SK-N-SH (cell line): ENCODE measurements around the gene ANKRD34B. TPM values are rescaled to one million over a fixed set of nuclear protein-coding genes. Genes with fewer than 3 reads are reported as not detected.

ENCODE experiments used
- CTCF ChIA-PET: fragments of 300-600, 350-600 bp; formaldehyde crosslinking; extraction: SDS; loops from one replicate; lab custom pipeline; 2021; lab: Yijun Ruan, JAX
- POLR2A ChIA-PET: fragments of 350-600 bp; sonication (Branson Sonifier 250); formaldehyde crosslinking; extraction: SDS; loops from one replicate; lab custom pipeline; 2020; ENCODE audit warnings: antibody characterized with exemption, inconsistent platforms; lab: Yijun Ruan, JAX
- DNase-seq: peaks from one replicate; pipeline ENCODE4 v3.0.0; 2012
- H2AFZ ChIP-seq: fragments of 200-600 bp; sonication (generic); 2 replicates; pipeline ENCODE4 v1.8.1; 2016; ENCODE audit warnings: antibody characterized with exemption, mild to moderate bottlenecking, low read depth
- H3F3A ChIP-seq: fragments of 200-600 bp; sonication (generic); replicated peaks from 2 replicates; pipeline ENCODE3; 2016; ENCODE audit warnings: antibody characterized with exemption, mild to moderate bottlenecking; ENCODE audit not compliant: insufficient read depth
- H3K27ac ChIP-seq, 2 experiments: fragments of 200-500 bp in 1 of 2; fragments of 200-600 bp in 1 of 2; sonication (Bioruptor generic) in 1 of 2; sonication (generic), shearing (Covaris generic) in 1 of 2; 2 replicates each; pipeline versions ENCODE4 v1.5.1 to v1.6.1; 2014 to 2016; ENCODE audit warnings: low read depth in 2 of 2, inconsistent platforms in 1 of 2, low read length in 1 of 2, mild to moderate bottlenecking in 1 of 2, mixed read lengths in 1 of 2
- H3K27me3 ChIP-seq: fragments of 200-600 bp; sonication (generic), shearing (Covaris generic); 2 replicates; pipeline ENCODE4 v1.6.1; 2016; ENCODE audit warnings: mixed run types; ENCODE audit not compliant: insufficient read depth
- H3K36me3 ChIP-seq, 2 experiments: fragments of 200-500 bp in 1 of 2; fragments of 200-600 bp in 1 of 2; sonication (Bioruptor generic) in 1 of 2; sonication (generic) in 1 of 2; replicated peaks in 1 of 2; 2 replicates each; pipeline versions ENCODE3 to v1.5.1; 2014 to 2016; ENCODE audit warnings: low read length in 1 of 2, mild to moderate bottlenecking in 1 of 2; ENCODE audit not compliant: insufficient read depth in 2 of 2, control insufficient read depth in 1 of 2
- H3K4me1 ChIP-seq, 2 experiments: fragments of 200-500 bp in 1 of 2; fragments of 200-600 bp in 1 of 2; sonication (Bioruptor generic) in 1 of 2; sonication (generic), shearing (Covaris generic) in 1 of 2; 2 replicates each; pipeline versions ENCODE4 v1.5.1 to v1.6.1; 2014 to 2016; ENCODE audit warnings: low read depth in 1 of 2, low read length in 1 of 2, mixed run types in 1 of 2; ENCODE audit not compliant: insufficient read depth in 2 of 2, control insufficient read depth in 1 of 2
- H3K4me2 ChIP-seq: fragments of 200-600 bp; sonication (generic), shearing (Covaris generic); 2 replicates; pipeline ENCODE4 v1.6.1; 2017; ENCODE audit warnings: mixed run types
- H3K4me3 ChIP-seq, 2 experiments: fragments of 200-500 bp in 1 of 2; fragments of 200-600 bp in 1 of 2; sonication (Bioruptor generic) in 1 of 2; sonication (generic), shearing (Covaris generic) in 1 of 2; 2 replicates each; pipeline versions ENCODE4 v1.5.1 to v1.8.1; 2014 to 2016; ENCODE audit warnings: low read depth in 2 of 2, inconsistent platforms in 1 of 2, low read length in 1 of 2, mild to moderate bottlenecking in 1 of 2, mixed read lengths in 1 of 2, moderate library complexity in 1 of 2
- H3K79me2 ChIP-seq: fragments of 200-600 bp; sonication (generic); 2 replicates; pipeline ENCODE4 v1.8.1; 2017; ENCODE audit warnings: mild to moderate bottlenecking; ENCODE audit not compliant: insufficient read depth
- H3K9ac ChIP-seq: fragments of 200-600 bp; sonication (generic); 2 replicates; pipeline ENCODE4 v1.6.1; 2017; ENCODE audit warnings: mixed run types
- H3K9me2 ChIP-seq: fragments of 200-600 bp; sonication (generic); 2 replicates; pipeline ENCODE4 v1.6.1; 2017; ENCODE audit warnings: mixed run types
- H3K9me3 ChIP-seq: fragments of 200-600 bp; sonication (generic); 2 replicates; pipeline ENCODE4 v1.6.1; 2017; ENCODE audit warnings: mixed run types, mild to moderate bottlenecking, moderate library complexity
- H4K20me1 ChIP-seq: fragments of 200-600 bp; sonication (generic); 2 replicates; pipeline ENCODE4 v1.6.1; 2017; ENCODE audit warnings: mild to moderate bottlenecking, mixed run types; ENCODE audit not compliant: insufficient read depth
- CHD2 ChIP-seq: fragments of 150-350 bp; IDR thresholded peaks from 2 replicates; pipeline ENCODE4 v1.6.1; 2018; ENCODE audit warnings: low read length; ENCODE audit not compliant: partially characterized antibody
- ELF1 ChIP-seq: IDR thresholded peaks from 2 replicates; pipeline ENCODE4 v1.4.0; 2012
- EP300 ChIP-seq, 2 experiments: IDR thresholded peaks; 2 replicates each; pipeline versions ENCODE4 v1.4.0 to v1.6.1; 2012; ENCODE audit warnings: borderline replicate concordance in 1 of 2, low read depth in 1 of 2, low read length in 1 of 2
- FOXJ3 ChIP-seq: sonication (generic); formaldehyde crosslinking; IDR thresholded peaks from 2 replicates; pipeline ENCODE4 v1.5.1; 2020; ENCODE audit warnings: mild to moderate bottlenecking, missing genetic modification reagents
- FOXM1 ChIP-seq: IDR thresholded peaks from 2 replicates; pipeline ENCODE4 v1.4.0; 2012; ENCODE audit warnings: low read depth, mild to moderate bottlenecking
- MXI1 ChIP-seq: IDR thresholded peaks from 2 replicates; pipeline ENCODE4 v1.6.1; 2012; ENCODE audit warnings: mild to moderate bottlenecking, low read depth, low read length, improper control_type of control experiment
- POLR2AphosphoS5 ChIP-seq: IDR thresholded peaks from 2 replicates; pipeline ENCODE4 v1.6.1; 2012; ENCODE audit warnings: low read depth, low read length
- RCOR1 ChIP-seq: fragments of 150-350 bp; IDR thresholded peaks from 2 replicates; pipeline ENCODE4 v1.6.1; 2017; ENCODE audit warnings: antibody characterized with exemption, low read length
- TAF1 ChIP-seq: IDR thresholded peaks from 2 replicates; pipeline ENCODE4 v1.6.1; 2012; ENCODE audit warnings: low read depth, mild to moderate bottlenecking, low read length, moderate library complexity, borderline replicate concordance
- TCF12 ChIP-seq: IDR thresholded peaks from 2 replicates; pipeline ENCODE4 v1.4.0; 2012
- YY1 ChIP-seq: IDR thresholded peaks from 2 replicates; pipeline ENCODE4 v1.4.0; 2012; ENCODE audit warnings: low read depth, mild to moderate bottlenecking
- WGBS: methylation state at CpG from one replicate; pipeline ENCODE4 v1.1.6; 2017; ENCODE audit warnings: low lambda C conversion rate; 5-methylcytosine and 5-hydroxymethylcytosine counted together
- polyA plus RNA-seq, 3 experiments: library from polyadenylated mRNA; depleted of rRNA; stranded (reverse); fragments of >200 nt; gene quantifications; 2 replicates each; pipeline ENCODE4 v1.2.3, GENCODE V29; 2012
- TF ChIP-seq, protein P1 (sequence below): IDR thresholded peaks from 2 replicates; pipeline ENCODE4; 2012
- TF ChIP-seq, protein P2 (sequence below): fragments of 150-350 bp; IDR thresholded peaks from 2 replicates; pipeline ENCODE4 v1.6.1; 2016; ENCODE audit warnings: mild to moderate bottlenecking, low read depth, low read length
- TF ChIP-seq, protein P3 (sequence below): IDR thresholded peaks from 2 replicates; pipeline ENCODE4 v1.4.0; 2012; ENCODE audit warnings: low read depth, borderline replicate concordance
- TF ChIP-seq, protein P4 (sequence below): fragments of 200-600 bp; sonication (generic); IDR thresholded peaks from 2 replicates; pipeline ENCODE4 v1.6.1; 2017; ENCODE audit warnings: antibody characterized with exemption, mild to moderate bottlenecking, moderate library complexity
- TF ChIP-seq, protein P5 (sequence below): IDR thresholded peaks from 2 replicates; pipeline ENCODE4 v1.6.1; 2012; ENCODE audit warnings: mild to moderate bottlenecking, low read depth, low read length, moderate library complexity

The ANKRD34B gene
- polyA plus RNA-seq, 1 of the 3 experiments (the other 2 are of a cell fraction), result not detected

DNA sequence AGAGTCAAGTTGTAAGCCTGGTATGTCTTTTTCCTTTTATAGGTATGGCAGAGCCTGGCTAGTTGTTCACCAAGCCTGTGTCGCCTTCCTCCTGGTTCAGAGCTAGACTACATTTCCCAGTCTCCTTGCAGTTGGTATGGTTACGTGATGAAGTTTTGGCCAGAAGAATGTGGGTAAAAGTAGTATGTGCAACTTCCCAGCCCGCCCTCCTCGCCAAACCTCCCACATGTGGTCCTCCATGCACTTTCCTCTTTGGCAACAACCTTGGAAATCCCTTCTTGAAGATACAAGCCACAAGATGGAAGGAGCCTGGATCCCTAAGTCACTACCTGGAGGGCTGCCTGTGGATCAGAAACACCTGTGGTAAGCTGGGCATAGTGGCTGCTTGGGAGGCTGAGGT, 48.4 kb upstream of the ANKRD34B start:
- H3K4me2 ChIP-seq, result no peak overlapping the region
- H3K27me3 ChIP-seq, result no peaks in the 10 kb centered on the region
- CTCF ChIA-PET, result no interaction called here
- H3K79me2 ChIP-seq, result no peaks in the 10 kb centered on the region
- no peak overlapping the region for H3K9ac ChIP-seq
- TF ChIP-seq EP300 (IDR thresholded peaks at IDR 0.05; ENCODE audit: borderline replicate concordance in 1 of 2, low read depth in 1 of 2, low read length in 1 of 2) (no peak), YY1 (no peak), FOXJ3 (CRISPR knock-in tag) (no peak), ELF1 (no peak), CHD2 (no peak), POLR2AphosphoS5 (no peak), RCOR1 (no peak), FOXM1 (no peak), MXI1 (no peak), TCF12 (no peak), TAF1 (no peak)
- TF ChIP-seq, protein P1, sequence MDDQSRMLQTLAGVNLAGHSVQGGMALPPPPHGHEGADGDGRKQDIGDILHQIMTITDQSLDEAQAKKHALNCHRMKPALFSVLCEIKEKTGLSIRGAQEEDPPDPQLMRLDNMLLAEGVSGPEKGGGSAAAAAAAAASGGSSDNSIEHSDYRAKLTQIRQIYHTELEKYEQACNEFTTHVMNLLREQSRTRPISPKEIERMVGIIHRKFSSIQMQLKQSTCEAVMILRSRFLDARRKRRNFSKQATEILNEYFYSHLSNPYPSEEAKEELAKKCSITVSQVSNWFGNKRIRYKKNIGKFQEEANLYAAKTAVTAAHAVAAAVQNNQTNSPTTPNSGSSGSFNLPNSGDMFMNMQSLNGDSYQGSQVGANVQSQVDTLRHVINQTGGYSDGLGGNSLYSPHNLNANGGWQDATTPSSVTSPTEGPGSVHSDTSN, result no peak
- TF ChIP-seq, protein P2, sequence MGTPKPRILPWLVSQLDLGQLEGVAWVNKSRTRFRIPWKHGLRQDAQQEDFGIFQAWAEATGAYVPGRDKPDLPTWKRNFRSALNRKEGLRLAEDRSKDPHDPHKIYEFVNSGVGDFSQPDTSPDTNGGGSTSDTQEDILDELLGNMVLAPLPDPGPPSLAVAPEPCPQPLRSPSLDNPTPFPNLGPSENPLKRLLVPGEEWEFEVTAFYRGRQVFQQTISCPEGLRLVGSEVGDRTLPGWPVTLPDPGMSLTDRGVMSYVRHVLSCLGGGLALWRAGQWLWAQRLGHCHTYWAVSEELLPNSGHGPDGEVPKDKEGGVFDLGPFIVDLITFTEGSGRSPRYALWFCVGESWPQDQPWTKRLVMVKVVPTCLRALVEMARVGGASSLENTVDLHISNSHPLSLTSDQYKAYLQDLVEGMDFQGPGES, result no peak
- TF ChIP-seq, protein P3, sequence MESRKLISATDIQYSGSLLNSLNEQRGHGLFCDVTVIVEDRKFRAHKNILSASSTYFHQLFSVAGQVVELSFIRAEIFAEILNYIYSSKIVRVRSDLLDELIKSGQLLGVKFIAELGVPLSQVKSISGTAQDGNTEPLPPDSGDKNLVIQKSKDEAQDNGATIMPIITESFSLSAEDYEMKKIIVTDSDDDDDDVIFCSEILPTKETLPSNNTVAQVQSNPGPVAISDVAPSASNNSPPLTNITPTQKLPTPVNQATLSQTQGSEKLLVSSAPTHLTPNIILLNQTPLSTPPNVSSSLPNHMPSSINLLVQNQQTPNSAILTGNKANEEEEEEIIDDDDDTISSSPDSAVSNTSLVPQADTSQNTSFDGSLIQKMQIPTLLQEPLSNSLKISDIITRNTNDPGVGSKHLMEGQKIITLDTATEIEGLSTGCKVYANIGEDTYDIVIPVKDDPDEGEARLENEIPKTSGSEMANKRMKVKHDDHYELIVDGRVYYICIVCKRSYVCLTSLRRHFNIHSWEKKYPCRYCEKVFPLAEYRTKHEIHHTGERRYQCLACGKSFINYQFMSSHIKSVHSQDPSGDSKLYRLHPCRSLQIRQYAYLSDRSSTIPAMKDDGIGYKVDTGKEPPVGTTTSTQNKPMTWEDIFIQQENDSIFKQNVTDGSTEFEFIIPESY, result no peak
- TF ChIP-seq, protein P4, sequence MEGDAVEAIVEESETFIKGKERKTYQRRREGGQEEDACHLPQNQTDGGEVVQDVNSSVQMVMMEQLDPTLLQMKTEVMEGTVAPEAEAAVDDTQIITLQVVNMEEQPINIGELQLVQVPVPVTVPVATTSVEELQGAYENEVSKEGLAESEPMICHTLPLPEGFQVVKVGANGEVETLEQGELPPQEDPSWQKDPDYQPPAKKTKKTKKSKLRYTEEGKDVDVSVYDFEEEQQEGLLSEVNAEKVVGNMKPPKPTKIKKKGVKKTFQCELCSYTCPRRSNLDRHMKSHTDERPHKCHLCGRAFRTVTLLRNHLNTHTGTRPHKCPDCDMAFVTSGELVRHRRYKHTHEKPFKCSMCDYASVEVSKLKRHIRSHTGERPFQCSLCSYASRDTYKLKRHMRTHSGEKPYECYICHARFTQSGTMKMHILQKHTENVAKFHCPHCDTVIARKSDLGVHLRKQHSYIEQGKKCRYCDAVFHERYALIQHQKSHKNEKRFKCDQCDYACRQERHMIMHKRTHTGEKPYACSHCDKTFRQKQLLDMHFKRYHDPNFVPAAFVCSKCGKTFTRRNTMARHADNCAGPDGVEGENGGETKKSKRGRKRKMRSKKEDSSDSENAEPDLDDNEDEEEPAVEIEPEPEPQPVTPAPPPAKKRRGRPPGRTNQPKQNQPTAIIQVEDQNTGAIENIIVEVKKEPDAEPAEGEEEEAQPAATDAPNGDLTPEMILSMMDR, result no peak
- TF ChIP-seq, protein P5, sequence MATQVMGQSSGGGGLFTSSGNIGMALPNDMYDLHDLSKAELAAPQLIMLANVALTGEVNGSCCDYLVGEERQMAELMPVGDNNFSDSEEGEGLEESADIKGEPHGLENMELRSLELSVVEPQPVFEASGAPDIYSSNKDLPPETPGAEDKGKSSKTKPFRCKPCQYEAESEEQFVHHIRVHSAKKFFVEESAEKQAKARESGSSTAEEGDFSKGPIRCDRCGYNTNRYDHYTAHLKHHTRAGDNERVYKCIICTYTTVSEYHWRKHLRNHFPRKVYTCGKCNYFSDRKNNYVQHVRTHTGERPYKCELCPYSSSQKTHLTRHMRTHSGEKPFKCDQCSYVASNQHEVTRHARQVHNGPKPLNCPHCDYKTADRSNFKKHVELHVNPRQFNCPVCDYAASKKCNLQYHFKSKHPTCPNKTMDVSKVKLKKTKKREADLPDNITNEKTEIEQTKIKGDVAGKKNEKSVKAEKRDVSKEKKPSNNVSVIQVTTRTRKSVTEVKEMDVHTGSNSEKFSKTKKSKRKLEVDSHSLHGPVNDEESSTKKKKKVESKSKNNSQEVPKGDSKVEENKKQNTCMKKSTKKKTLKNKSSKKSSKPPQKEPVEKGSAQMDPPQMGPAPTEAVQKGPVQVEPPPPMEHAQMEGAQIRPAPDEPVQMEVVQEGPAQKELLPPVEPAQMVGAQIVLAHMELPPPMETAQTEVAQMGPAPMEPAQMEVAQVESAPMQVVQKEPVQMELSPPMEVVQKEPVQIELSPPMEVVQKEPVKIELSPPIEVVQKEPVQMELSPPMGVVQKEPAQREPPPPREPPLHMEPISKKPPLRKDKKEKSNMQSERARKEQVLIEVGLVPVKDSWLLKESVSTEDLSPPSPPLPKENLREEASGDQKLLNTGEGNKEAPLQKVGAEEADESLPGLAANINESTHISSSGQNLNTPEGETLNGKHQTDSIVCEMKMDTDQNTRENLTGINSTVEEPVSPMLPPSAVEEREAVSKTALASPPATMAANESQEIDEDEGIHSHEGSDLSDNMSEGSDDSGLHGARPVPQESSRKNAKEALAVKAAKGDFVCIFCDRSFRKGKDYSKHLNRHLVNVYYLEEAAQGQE, result no peak
- no peak for DNase-seq
- H3K9me2 ChIP-seq, result no peaks in the 10 kb centered on the region
- no peaks in the 10 kb centered on the region for H3K36me3 ChIP-seq
- H3F3A ChIP-seq, result no peaks in the 10 kb centered on the region
- POLR2A ChIA-PET, result no interaction called here
- no peaks in the 10 kb centered on the region for H3K9me3 ChIP-seq
- WGBS, result 97% methylated on average over 4 of the region's 4 CpGs
- peaks cover 0 to 6% of the 10 kb centered on the region in 2 experiments; a peak in 1 of 4 replicates for H3K4me1 ChIP-seq
- no peak overlapping the region for H2AFZ ChIP-seq
- H4K20me1 ChIP-seq, result no peaks in the 10 kb centered on the region
- H3K27ac ChIP-seq, result no peak overlapping the region
- no peak overlapping the region for H3K4me3 ChIP-seq
